Cerebellar nuclear complex (tissue), 1 donor: ENCODE measurements around the gene INPP5A.
A peak's percentile ranks its signal among the peaks of the same experiment; 100 is the strongest.
"Not testable (repeated sequence)": the region's sequence is repeated elsewhere in the genome, so short reads cannot be mapped to it uniquely, and the experiment has no call there.

Source experiments
- DNase-seq, 2 experiments: peaks; one replicate each; lab custom pipeline; 2025; lab: John Stamatoyannopoulos, UW

INPP5A gene

GRCh38 chr10:132503581-132504421 is 33.8 kb upstream of the INPP5A start:
- no peak for DNase-seq

DNA sequence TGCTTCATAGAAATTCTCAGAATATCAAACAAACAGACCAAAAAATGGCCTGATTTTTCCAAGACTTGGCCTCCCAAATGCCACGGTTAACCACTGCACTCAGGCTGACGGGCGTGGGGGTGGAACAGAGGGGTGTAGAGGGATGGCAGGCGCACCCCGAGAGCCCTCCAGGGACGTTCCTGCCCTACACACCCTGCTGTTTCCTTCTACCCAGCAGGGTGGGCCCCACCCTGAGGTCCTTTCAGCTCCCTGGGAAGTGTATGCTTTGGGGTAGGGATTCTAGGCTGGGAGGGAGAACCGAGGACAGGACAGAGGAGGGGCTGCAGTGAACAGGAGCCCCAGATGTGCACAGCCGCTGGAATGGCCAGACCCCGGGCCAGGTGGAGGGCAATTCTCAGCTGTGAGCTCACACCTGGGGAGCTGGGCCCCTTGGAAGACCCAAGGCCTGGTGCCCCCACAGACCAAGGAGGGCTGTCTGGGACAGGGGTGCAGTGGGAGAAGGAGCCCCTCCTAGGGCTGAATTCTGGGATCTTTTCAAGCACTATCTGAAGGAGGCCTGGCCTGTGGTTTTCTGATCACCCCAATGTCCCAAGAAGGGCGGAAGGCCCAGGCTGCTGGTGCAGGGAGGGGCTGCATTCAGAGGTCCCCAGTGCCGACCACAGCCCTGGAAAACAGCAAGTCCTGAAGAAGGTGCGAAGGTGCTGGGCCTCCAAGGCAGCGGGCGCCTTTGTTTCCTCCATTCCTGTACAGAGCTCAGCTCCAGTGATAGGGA is 32.9 kb upstream of the INPP5A start:
- DNase-seq = no peak

- not testable (repeated sequence) for DNase-seq
Observed at GRCh38 chr10:132505546-132505945, 32.0 kb upstream of the INPP5A start.

DNA sequence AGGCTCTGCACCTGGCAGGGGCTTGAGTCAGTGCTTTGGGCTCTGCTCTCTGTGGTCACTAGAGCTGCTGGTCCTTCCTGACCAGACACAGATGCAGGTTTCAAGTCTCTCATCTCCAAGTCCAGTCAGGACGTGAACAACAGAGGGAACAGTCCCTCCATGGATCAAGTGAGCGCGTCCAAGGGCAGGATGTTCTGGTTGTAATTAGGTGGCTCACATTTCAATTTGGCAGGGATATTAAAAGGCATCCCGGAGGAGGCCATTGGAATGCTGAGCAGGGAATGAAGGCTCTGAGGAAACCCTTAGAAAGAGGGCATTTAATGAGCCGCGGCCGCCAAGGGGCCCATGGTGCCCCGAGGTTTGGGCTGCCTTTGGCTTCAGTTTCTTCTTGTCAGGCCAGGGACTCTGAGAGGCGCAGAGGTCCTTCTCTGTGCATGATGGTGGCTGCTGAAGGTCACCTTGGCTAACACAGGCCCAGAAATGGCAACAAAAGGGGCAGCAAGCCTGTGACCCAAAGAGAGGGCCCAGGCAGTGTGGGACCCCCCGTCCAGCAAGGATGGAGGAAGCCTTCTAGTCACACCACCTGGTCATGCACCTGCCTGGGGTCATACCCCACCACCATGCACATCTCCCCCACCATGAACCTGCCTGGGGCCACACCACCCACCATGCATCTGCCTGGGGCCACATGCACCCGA is 30.7 kb upstream of the INPP5A start:
- DNase-seq = peak in 1 of 2 experiments; percentile 61

- no peak for DNase-seq
Observed at GRCh38 chr10:132507409-132507955, 30.1 kb upstream of the INPP5A start.

- no peak for DNase-seq
Observed at GRCh38 chr10:132507956-132508490, 29.6 kb upstream of the INPP5A start.

- DNase-seq = no peak
Observed at GRCh38 chr10:132508581-132509443, 28.8 kb upstream of the INPP5A start.

DNA sequence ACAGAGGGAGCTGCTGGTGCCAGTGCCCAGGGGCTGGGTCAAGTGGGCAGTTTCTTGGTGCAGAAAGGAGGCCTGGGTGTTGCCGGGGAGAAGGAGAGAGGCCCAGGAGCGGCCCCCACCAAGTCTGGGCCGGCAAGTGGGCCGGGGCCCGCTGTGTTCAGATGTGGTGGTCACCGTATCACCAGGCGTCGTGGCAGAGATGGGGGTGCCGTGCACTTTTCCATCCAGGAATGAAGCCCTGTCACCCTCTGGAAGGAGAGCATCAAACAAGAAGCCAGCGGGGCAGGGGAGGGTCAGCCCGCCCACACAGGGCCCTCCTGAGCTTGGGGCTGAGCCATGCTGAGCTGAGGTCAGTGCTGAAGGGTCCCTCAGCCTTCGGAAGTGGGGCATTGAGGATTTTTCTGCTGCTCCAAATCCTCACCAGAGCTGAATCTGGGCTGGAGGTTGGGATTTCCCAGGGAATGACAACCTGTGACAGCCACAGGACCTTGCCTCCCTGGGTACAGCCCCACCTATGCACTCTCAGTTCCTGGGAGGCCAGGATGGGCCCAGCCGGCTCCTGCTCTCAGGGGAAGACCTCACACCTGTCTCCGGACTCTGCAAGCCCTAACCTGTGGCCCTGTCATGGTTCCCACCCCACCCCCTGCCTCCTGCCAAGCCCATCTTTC is 27.9 kb upstream of the INPP5A start:
- no peak for DNase-seq

- DNase-seq = no peak
Observed at GRCh38 chr10:132510174-132510611, 27.4 kb upstream of the INPP5A start.

DNA sequence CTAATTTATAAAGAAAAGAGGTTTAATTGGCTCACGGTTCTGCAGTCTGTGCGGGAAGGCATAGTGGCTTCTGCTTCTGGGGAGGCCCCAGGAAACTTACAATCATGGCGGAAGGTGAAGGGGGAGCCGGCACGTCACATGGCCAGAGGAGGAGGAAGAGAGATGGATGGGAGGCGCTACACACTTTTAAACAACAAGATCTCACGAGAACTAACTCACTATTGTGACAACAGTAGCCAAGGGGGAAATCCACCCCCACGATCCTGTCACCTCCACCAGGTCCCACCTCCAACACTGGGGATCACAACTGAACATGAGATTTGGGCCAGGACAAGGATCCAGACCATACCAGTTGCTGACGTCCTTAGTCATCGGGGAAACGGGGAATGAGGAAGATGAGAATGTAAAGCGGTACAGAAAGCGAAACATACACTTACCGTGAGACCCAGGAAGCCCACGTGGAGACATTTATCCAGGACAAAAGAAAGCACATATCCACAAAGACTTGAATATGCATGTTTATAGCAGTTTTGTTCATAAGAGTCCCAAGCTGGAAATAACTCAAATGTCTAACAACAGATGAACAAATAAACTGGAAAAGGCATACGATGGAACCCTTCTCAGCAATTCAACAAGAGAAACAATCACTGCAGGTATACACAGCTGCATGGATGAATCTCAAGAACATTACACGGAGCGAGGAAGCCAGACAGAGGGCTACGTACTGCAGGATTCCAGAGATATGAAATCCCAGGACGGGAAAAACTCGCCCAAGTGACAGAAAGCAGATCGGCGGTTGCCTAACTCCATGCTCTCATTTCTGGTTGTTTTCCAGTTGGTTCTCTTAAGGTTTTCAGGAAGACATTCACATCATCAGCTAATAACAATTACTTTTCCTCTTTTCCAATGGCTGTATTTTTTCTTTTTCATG is 26.2 kb upstream of the INPP5A start:
- no peak for DNase-seq

DNA sequence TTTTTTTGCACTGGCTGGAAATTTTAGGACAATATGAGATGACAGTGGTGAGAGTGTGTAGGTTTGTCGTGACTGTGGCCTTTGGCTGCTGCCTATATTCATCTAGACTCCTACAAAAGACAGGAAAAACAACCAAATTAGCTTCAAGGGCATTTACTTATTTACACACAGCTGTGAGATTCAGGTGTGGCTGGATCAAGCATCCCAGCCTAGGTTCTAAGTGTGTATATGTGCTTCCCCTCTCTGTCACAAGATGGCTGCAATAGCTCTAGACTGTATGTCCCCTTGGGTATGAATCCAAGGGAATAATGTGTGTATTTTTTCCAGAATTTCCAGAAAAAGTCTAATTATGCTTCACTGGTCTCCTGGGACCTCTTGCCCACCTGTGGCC is 25.5 kb upstream of the INPP5A start:
- DNase-seq = no peak

DNA sequence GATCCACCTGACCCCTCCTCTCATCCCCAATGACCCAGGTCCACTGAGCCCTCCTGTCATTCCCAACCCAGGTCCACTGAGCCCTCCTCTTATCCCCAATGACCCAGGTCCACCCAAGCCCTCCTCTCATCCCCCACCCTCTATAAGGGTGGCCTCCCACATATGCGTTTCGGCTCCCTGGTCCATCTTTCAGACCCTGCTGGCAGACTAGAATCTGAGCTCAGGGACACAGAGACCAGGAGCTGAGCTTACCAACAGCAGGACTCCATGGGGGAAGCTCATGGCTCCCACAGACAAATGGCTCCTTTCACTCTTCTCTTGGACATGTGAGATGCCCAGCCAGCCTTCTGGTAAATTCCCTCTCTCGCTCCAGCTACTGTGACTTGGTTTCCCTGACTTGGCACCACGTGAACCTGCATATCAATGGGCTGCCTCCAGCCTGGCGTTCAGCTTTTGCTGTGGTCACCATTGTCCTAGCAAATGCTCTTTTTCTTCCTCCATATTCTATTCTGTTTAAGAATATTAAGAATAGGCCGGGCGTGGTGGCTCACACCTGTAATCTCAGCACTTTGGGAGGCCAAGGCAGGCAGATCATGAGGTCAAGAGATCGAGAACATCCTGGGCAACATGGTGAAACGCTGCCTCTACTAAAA is 24.8 kb upstream of the INPP5A start:
- DNase-seq = no peak

DNA sequence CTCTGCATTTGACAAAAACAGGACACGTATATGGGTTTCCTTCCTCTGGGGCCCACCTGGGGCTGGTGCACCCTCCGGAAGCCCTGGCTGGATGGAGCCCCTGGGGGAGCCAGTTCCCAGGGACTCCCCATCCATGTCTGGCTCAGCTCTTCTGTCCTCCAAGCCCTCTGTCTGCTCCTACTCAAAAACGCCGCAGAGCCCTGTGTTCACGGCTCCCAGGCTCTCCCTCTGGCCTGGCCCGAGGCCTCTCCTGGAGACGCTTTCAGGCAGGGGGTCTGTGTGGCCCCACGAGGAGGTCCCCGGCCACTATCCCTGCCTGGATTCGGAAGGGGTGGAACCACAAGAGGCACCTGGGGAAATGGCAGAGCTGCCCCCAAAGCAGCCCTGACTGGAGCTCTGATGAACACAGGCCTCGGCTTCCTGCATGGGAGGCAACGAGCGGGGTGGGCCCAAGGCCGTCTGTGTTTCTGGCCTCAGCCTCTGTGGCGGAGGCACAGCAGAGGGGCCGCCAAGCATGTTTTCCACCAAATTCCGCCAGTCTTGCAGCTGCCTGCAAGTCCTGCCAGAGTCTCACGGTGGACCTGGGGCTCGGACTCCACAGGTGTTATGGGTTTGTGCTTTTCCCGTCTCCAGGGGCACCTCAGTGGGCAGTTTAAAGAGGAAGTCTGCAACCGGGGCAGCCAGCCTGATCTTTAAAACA is 22.6 kb upstream of the INPP5A start:
- DNase-seq = no peak

GRCh38 chr10:132515811-132516726 is 21.5 kb upstream of the INPP5A start:
- DNase-seq = no peak

GRCh38 chr10:132516771-132517725 is 20.5 kb upstream of the INPP5A start:
- peak; percentile 53 to 76 for DNase-seq
